Breast epithelium (tissue), 3 donors: ENCODE results near the gene NOS1AP.

ENCODE experiments used
- CTCF ChIP-seq, 3 donors: fragments of 450-650 bp; IDR thresholded peaks; one replicate each; pipeline ENCODE4 v1.5.1; 2016 to 2017; ENCODE audit warnings: antibody characterized with exemption in 3 of 3, mild to moderate bottlenecking in 3 of 3, moderate library complexity in 3 of 3
- POLR2A ChIP-seq: fragments of 450-650 bp; IDR thresholded peaks from one replicate; pipeline ENCODE4 v1.6.1; 2016; ENCODE audit warnings: antibody characterized with exemption, mild to moderate bottlenecking, moderate library complexity

DNA sequence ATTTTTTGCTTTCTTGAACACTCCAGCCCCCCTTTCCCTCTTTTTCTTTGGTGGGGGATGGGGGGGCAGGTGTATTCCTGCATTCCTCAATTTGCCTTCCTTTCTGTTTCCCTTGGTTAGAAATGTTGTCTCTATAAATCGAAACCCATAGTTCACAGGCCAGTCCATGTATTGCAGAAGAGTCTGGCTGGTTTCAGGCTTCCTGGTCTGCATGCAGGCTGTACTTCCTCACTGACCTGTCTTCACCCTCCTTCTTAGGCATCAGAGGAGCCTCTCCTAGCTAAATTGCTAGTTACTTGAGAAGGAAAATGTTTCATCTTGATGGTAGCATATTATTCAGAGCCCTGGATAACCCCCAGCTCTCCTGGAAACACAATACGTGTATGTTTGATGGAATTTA, 167.1 kb downstream of the NOS1AP start:
- TF ChIP-seq CTCF (IDR thresholded peaks at IDR 0.05), result no peak
- no peak for TF ChIP-seq POLR2A
